Measurements from ENCODE around the gene CYP2W1.

- TF ChIP-seq KAT7 (CRISPR knock-in tag; IDR thresholded peaks at IDR 0.05; ENCODE audit: borderline replicate concordance) (no peak), CTCF (IDR thresholded peaks at IDR 0.05) (no peak), ATF3 (CRISPR knock-in tag; conservative IDR thresholded peaks at IDR 0.05) (no peak), NFYB (CRISPR knock-in tag; conservative IDR thresholded peaks at IDR 0.05; ENCODE audit: low read depth) (no peak), NR1H2 (CRISPR knock-in tag; IDR thresholded peaks at IDR 0.05) (no peak), CBFB (CRISPR knock-in tag; IDR thresholded peaks at IDR 0.05; ENCODE audit: low read depth) (no peak)
Measured at GRCh38 chr7:1028775-1029636, 46.0 kb downstream of the CYP2W1 start.
